Measurements from ENCODE around the gene GABARAPL1. TPM values are rescaled to one million over a fixed set of nuclear protein-coding genes. Genes with fewer than 3 reads are reported as not detected.

GABARAPL1 gene
- total and polyA plus RNA-seq, 10 of the 15 experiments (the other 5 are each of a cell fraction or from before 2014, with no cell fraction given): 0.42 to 3.7 (median 1.4) TPM

DNA sequence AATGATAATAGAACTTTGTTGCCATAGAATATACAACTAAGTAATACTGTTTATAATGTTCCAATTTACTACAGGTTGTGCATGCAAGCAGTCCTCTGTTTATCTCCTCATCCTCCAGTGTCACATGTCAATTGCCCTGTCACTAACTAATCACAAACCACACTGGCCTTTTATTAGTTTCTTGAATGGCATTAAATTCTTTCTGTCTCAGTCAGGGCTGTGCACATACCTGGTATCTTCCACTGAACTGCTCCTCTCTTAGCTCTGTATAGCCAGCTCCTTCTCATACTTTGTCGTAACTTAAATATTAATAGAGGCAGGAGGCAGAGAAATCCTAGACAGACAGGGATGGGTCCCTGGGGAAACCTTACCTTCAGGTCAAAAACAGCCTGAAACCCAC, 24.0 kb downstream of the GABARAPL1 start:
- no peaks in the 10 kb centered on the region for H3K79me2 ChIP-seq (ENCODE audit: control insufficient read depth, insufficient read depth, low read length)
- RAD21 ChIA-PET (ENCODE audit: unreplicated experiment): interaction anchor here (1.1 to 4.3 kb wide), 7 partner anchors 84 to 441 kb away, joined by 3 to 24 read pairs (median 4); no protein-coding TSS in a partner anchor
- H3K4me1 ChIP-seq (ENCODE audit: control insufficient read depth, insufficient read depth, low read length): 0 out of 2 replicates have a peak, but pooled peaks cover 4% of the 10 kb centered on the region
- no peak overlapping the region for H3K27ac ChIP-seq (ENCODE audit: control insufficient read depth, insufficient read depth)
- SMC1A ChIA-PET (ENCODE audit: uncharacterized antibody, unreplicated experiment): interaction anchor here (0.6 to 3.2 kb wide), 16 partner anchors 13 to 514 kb away, joined by 3 to 41 read pairs (median 4); no protein-coding TSS in a partner anchor
- POLR2A ChIA-PET: no interaction called here
- TF ChIP-seq EZH2 (IDR thresholded peaks at IDR 0.05; ENCODE audit: borderline replicate concordance, control insufficient read depth, low read depth, low read length) (no peak), ZNF274 (IDR thresholded peaks at IDR 0.05; ENCODE audit: insufficient read depth, insufficient read length) (no peak), CREB1 (IDR thresholded peaks at IDR 0.05; ENCODE audit: low read depth) (no peak)
- BruUV-seq (replicated peaks): no TSS peak
- H3K36me3 ChIP-seq (ENCODE audit: control insufficient read depth in 2 of 2, insufficient read depth in 2 of 2, low read length in 1 of 2): no peaks in the 10 kb centered on the region
- CTCF ChIA-PET: interaction anchor here (0.7 to 3.1 kb wide), 27 partner anchors 8 to 963 kb away, joined by 3 to 37 read pairs (median 5); no protein-coding TSS in a partner anchor
- FAIRE-seq (no peak), DNase-seq (ENCODE audit: low read depth, low spot score) (no peak), ATAC-seq (no peak)
- peaks cover 12% of the 10 kb centered on the region; the same call in 2 of the 3 replicates for H3K9me3 ChIP-seq (replicated peaks; ENCODE audit: control insufficient read depth, insufficient read depth, low read length)
- no peaks in the 10 kb centered on the region for H4K20me1 ChIP-seq (ENCODE audit: control insufficient read depth, insufficient read depth)
- intact Hi-C loops (cut with micrococcal nuclease; ENCODE audit: unreplicated experiment): no loop called here
- no peak overlapping the region for H3K9ac ChIP-seq (ENCODE audit: control insufficient read depth, insufficient read depth, low read length)
- no peak overlapping the region for H2AFZ ChIP-seq (ENCODE audit: control insufficient read depth, low read depth, low read length)
- WGBS (ENCODE audit: insufficient coverage, insufficient replicate concordance, low lambda C conversion rate, missing lambda C conversion rate): 100% methylated on average over 1 of the region's 1 CpG
- no peak overlapping the region for H3K4me3 ChIP-seq
- in situ Hi-C loops (cut with MboI): loop anchor here (5.0 kb wide), 3 partner anchors 326 to 516 kb away; no protein-coding TSS in a partner anchor
- H3K27me3 ChIP-seq (replicated peaks in 1 of 2; ENCODE audit: control insufficient read depth in 2 of 2, insufficient read depth in 2 of 2, low read length in 1 of 2): no peaks in the 10 kb centered on the region; a peak in 1 of 4 replicates
- no peak overlapping the region for H3K4me2 ChIP-seq (ENCODE audit: control insufficient read depth, insufficient read depth)

DNA sequence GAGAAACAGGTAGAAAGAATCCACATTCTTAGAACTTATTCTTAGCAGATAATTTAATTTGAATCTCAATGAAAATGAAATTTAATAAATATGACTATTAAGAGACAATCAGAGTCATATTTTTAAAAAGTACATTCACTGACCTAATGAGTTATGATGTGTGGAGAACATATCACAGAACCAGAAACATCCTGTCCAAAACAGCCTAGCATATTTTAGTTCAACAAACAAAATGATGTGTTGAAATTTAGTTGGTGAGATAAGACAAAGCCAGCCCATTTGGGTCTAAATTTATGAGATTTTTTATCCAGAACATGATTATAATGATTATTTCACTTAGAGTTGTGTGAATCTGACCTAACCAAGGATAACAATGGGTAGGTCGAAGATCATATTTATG, 25.8 kb downstream of the GABARAPL1 start:
- CTCF ChIA-PET: interaction anchor here (0.6 kb wide), 1 partner anchor 1250 kb away, joined by 4 read pairs; no protein-coding TSS in a partner anchor

More for the DNA sequence above, 25.8 kb downstream of the GABARAPL1 start:
- SMC1A ChIA-PET (ENCODE audit: uncharacterized antibody, unreplicated experiment): interaction anchor here (0.6 to 0.8 kb wide), 3 partner anchors 92 to 459 kb away, joined by 3 to 4 read pairs (median 3); no protein-coding TSS in a partner anchor
- RAD21 ChIA-PET (ENCODE audit: unreplicated experiment): interaction anchor here (4.3 kb wide), 1 partner anchor 323 kb away, joined by 24 read pairs; no protein-coding TSS in a partner anchor
- no peak for FAIRE-seq
- H3K36me3 ChIP-seq (ENCODE audit: control insufficient read depth in 2 of 2, insufficient read depth in 2 of 2, low read length in 1 of 2): no peaks in the 10 kb centered on the region
- TF ChIP-seq ATF7 (IDR thresholded peaks at IDR 0.05; ENCODE audit: low read depth) (no peak), NR2C2 (IDR thresholded peaks at IDR 0.05; ENCODE audit: borderline replicate concordance, control insufficient read depth, insufficient read length, low read depth) (no peak), FOXM1 (IDR thresholded peaks at IDR 0.05; ENCODE audit: low read depth, low read length) (no peak), SP1 (IDR thresholded peaks at IDR 0.05; ENCODE audit: low read depth, low read length) (no peak), YBX1 (IDR thresholded peaks at IDR 0.05) (no peak)
- peaks cover 8% of the 10 kb centered on the region; the same call in 1 of the 2 replicates for H3K4me1 ChIP-seq (ENCODE audit: control insufficient read depth, insufficient read depth, low read length)
- no peaks in the 10 kb centered on the region for H3K79me2 ChIP-seq (ENCODE audit: control insufficient read depth, insufficient read depth, low read length)
- DNase-seq (ENCODE audit: low read depth, low spot score): no peak
- intact Hi-C loops (cut with micrococcal nuclease; ENCODE audit: unreplicated experiment) (no loop called here), in situ Hi-C loops (cut with MboI) (loop anchor here (5.0 kb wide), 3 partner anchors 324 to 514 kb away; no protein-coding TSS in a partner anchor)
- ATAC-seq: no peak
- no peaks in the 10 kb centered on the region; a peak in 1 of 4 replicates for H3K27me3 ChIP-seq (replicated peaks in 1 of 2; ENCODE audit: control insufficient read depth in 2 of 2, insufficient read depth in 2 of 2, low read length in 1 of 2)
- no peak overlapping the region for H3K9ac ChIP-seq (ENCODE audit: control insufficient read depth, insufficient read depth, low read length)
- no peak overlapping the region for H2AFZ ChIP-seq (ENCODE audit: control insufficient read depth, low read depth, low read length)
- H3K4me3 ChIP-seq: no peak overlapping the region
- H3K27ac ChIP-seq (ENCODE audit: control insufficient read depth, insufficient read depth): no peak overlapping the region
- H4K20me1 ChIP-seq (ENCODE audit: control insufficient read depth, insufficient read depth): no peaks in the 10 kb centered on the region
- 6% methylated on average over 1 of the region's 1 CpG for WGBS (ENCODE audit: insufficient coverage, insufficient replicate concordance, low lambda C conversion rate, missing lambda C conversion rate)
- BruUV-seq (replicated peaks): no TSS peak
- POLR2A ChIA-PET: no interaction called here
- no peak overlapping the region for H3K4me2 ChIP-seq (ENCODE audit: control insufficient read depth, insufficient read depth)
- peaks cover 12% of the 10 kb centered on the region; the same call in 2 of the 3 replicates for H3K9me3 ChIP-seq (replicated peaks; ENCODE audit: control insufficient read depth, insufficient read depth, low read length)

Data from GM12878 (cell line).